Adrenal gland (tissue), 12 donors: ENCODE measurements around the gene TMEM184B. TPM values are rescaled to one million over a fixed set of nuclear protein-coding genes. Genes with fewer than 3 reads are reported as not detected.
A peak's percentile ranks its signal among the peaks of the same experiment; 100 is the strongest.

Experiments used
- DNase-seq, 7 donors: peaks; one replicate each; pipeline ENCODE4 v3.0.0-alpha.2; 2019 to 2020
- H3K27ac ChIP-seq, 5 donors: fragments of 200-600 bp; sonication (generic) in 4 of 5; 1 replicate in 3 of 5; 2 replicates in 2 of 5; pipeline versions ENCODE4 v1.5.1 to v1.8.0; 2016 to 2020; ENCODE audit warnings: mild to moderate bottlenecking in 1 of 5
- H3K27me3 ChIP-seq: fragments of 200-600 bp; 2 replicates; pipeline ENCODE4 v1.8.0; 2021
- H3K36me3 ChIP-seq, 2 donors: fragments of 200-600 bp; replicated peaks in 1 of 2; 1 replicate in 1 of 2; 2 replicates in 1 of 2; pipeline versions ENCODE4 v1.5.1 to v1.8.0; 2018 to 2022
- H3K4me1 ChIP-seq, 2 donors: fragments of 200-600 bp; replicated peaks in 1 of 2; 1 replicate in 1 of 2; 2 replicates in 1 of 2; pipeline versions ENCODE4 v1.5.1 to v1.8.0; 2018 to 2021
- H3K4me3 ChIP-seq, 4 donors: fragments of 200-600 bp; sonication (generic) in 3 of 4; one replicate each; pipeline ENCODE4 v1.5.1; 2016 to 2018
- H3K9me3 ChIP-seq, 3 donors: fragments of 200-600 bp; sonication (generic) in 1 of 3; replicated peaks in 1 of 3; 1 replicate in 2 of 3; 2 replicates in 1 of 3; pipeline versions ENCODE4 v1.5.1 to v1.8.0; 2016 to 2021
- POLR2A ChIP-seq, 2 donors: fragments of 450-650 bp; IDR thresholded peaks; one replicate each; pipeline ENCODE4 v1.6.1; 2017; ENCODE audit warnings: antibody characterized with exemption in 2 of 2, mild to moderate bottlenecking in 2 of 2, moderate library complexity in 1 of 2
- WGBS, 4 donors: extraction: QIAGEN DNeasy Blood & Tissue Kit in 2 of 4; methylation state at CpG; one replicate each; pipeline versions ENCODE4 v1.1.5 to v1.1.7; 2013 to 2017; 5-methylcytosine and 5-hydroxymethylcytosine counted together
- intact Hi-C, 2 donors: fragments of 100-400 bp; cut with DNase I; formaldehyde crosslinking; loops; one replicate each; pipeline versions ENCODE4 v1.14.1 to v1.15.0; 2022 to 2023
- polyA plus RNA-seq, 3 donors: library from polyadenylated mRNA; stranded (reverse); fragments of 200-250 nt in 2 of 3; fragments of 350-450 nt in 1 of 3; fragmentation: Illumina TruSeq in 1 of 3; extraction: RNeasy Lipid Tissue Mini Kit (QIAGEN cat#74804) in 1 of 3; gene quantifications; one replicate each; pipeline ENCODE4 v1.2.3, GENCODE V29; 2013 to 2014
- total RNA-seq, 9 donors: library from RNA; depleted of rRNA in 4 of 9; stranded (reverse); fragments of >200 nt in 4 of 9; fragments of 120-200 nt in 1 of 9; fragmentation: NEBNext Ultra II Directional in 1 of 9; extraction: Animal tissue kit (Norgen Biotek cat#: 25700) in 1 of 9; gene quantifications; one replicate each; pipeline versions ENCODE4 v1.1.0 to v1.2.4, GENCODE V29; 2013 to 2023
- TF ChIP-seq, protein P1 (sequence below), 6 experiments: fragments of 450-650 bp in 4 of 6; fragments of 200-600 bp in 2 of 6; sonication (generic) in 1 of 6; IDR thresholded peaks; 1 replicate in 5 of 6; 2 replicates in 1 of 6; pipeline versions ENCODE4 v1.5.1 to v1.8.0; 2016 to 2021; ENCODE audit warnings: antibody characterized with exemption in 6 of 6, mild to moderate bottlenecking in 2 of 6, moderate library complexity in 1 of 6
- donor health status: healthy with polysubstance abuse.
- donor health status: Bipolar disorder and iron deficiency.
- donor health status: DM: yes; HTN: yes; CAD: no.
- donor health status: DM: no; HTN: no; CAD: no.
- donor health status: DM: no; HTN: no; CAD: no.
- donor health status: DM: yes; HTN: yes; CAD: no.

TMEM184B gene
- total and polyA plus RNA-seq, 12 donors = 7.1 to 107 (median 43.8) TPM

DNA sequence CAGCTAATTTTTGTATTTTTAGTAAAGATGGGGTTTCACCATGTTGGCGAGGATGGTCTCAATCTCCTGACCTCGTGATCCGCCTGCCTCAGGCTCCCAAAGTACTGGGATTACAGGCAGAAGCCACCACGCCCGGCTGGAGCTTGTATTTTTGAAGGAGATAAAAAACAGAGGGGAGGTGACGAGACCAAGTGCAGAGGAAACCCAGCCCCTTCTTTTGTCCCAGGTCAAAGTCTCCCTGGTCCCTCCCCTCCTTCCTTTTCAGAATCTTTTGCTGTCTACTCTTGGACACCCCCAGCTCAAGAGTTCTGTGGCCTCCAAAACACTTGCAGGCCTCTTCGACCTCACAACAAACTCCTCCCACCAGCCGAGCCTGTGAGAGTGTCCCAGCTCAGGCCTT, 12.2 kb upstream of the TMEM184B start:
- Histone ChIP-seq H3K27me3 (no peaks in the 10 kb centered on the region), H3K9me3 (no peaks in the 10 kb centered on the region), H3K27ac (peak overlapping the region in 1 of 5 donors; percentile 40), H3K4me3 (no peak overlapping the region), H3K36me3 (no peaks in the 10 kb centered on the region), H3K4me1 (no peaks in the 10 kb centered on the region)
- TF ChIP-seq POLR2A (IDR thresholded peaks at IDR 0.05) = no peak
- TF ChIP-seq, protein P1, sequence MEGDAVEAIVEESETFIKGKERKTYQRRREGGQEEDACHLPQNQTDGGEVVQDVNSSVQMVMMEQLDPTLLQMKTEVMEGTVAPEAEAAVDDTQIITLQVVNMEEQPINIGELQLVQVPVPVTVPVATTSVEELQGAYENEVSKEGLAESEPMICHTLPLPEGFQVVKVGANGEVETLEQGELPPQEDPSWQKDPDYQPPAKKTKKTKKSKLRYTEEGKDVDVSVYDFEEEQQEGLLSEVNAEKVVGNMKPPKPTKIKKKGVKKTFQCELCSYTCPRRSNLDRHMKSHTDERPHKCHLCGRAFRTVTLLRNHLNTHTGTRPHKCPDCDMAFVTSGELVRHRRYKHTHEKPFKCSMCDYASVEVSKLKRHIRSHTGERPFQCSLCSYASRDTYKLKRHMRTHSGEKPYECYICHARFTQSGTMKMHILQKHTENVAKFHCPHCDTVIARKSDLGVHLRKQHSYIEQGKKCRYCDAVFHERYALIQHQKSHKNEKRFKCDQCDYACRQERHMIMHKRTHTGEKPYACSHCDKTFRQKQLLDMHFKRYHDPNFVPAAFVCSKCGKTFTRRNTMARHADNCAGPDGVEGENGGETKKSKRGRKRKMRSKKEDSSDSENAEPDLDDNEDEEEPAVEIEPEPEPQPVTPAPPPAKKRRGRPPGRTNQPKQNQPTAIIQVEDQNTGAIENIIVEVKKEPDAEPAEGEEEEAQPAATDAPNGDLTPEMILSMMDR (IDR thresholded peaks at IDR 0.05) = no peak
- intact Hi-C loops = no loop called here
- DNase-seq = no peak
- 72 to 85% (median 74%) methylated on average over 8 of the region's 8 CpGs for WGBS, 4 donors

DNA sequence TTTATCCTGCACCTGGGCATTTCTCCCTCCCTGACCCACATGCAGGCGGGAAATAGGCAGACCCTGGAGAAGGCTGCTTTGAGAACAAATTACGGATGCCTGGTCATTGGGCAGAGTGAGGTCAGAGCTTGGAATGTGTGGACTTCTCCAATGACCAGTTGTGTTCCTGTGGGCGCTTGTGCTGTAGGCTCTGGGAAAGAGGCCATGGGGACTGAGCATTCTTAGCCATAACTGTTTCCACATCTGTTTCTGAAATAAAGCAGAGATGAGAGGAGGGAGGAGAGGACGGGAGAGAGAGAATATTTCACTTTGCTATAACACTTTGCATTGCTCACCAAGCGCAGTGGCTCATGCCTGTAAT, 11.2 kb upstream of the TMEM184B start:
- no peaks in the 10 kb centered on the region for H3K4me1 ChIP-seq
- H3K27ac ChIP-seq = peak overlapping the region in 2 of 5 donors; percentile 32 to 78
- no peaks in the 10 kb centered on the region for H3K9me3 ChIP-seq
- no peak for DNase-seq
- no peaks in the 10 kb centered on the region for H3K36me3 ChIP-seq
- H3K4me3 ChIP-seq = no peak overlapping the region
- WGBS, 4 donors = 67 to 90% (median 77%) methylated on average over 5 of the region's 5 CpGs
- no peaks in the 10 kb centered on the region for H3K27me3 ChIP-seq
- TF ChIP-seq, protein P1 (IDR thresholded peaks at IDR 0.05) = no peak
- TF ChIP-seq POLR2A (IDR thresholded peaks at IDR 0.05) = no peak
- intact Hi-C loops = no loop called here

DNA sequence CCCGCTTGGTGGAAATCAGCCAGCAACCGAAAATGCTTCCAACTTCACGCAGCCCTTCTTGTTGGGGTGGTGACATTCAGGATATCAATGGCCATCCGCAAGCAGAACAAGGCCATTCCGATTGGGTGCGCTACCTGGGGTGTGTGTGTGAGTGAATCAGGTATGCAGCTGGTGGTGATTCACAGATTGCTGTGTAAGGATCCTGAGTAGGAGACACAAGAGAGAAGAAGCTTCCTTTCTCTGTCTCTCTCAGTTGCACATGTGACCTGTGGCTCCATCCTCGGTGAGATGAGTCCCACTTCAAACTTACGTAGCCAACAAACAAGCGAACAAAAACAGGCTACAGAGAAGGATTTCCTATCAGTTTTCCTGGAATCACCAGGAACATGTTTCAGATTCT, 9.6 kb upstream of the TMEM184B start:
- 68 to 85% (median 74%) methylated on average over 6 to 9 of the region's 9 CpGs for whole genome bisulfite sequencing, 4 donors
- no peak overlapping the region for H3K4me3 ChIP-seq
- H3K36me3 ChIP-seq = no peaks in the 10 kb centered on the region
- DNase-seq = no peak
- no peak overlapping the region for H3K27ac ChIP-seq
- no peak for TF ChIP-seq POLR2A (IDR thresholded peaks at IDR 0.05)
- TF ChIP-seq, protein P1 (IDR thresholded peaks at IDR 0.05) = no peak
- H3K4me1 ChIP-seq = no peaks in the 10 kb centered on the region
- H3K27me3 ChIP-seq = no peaks in the 10 kb centered on the region
- intact Hi-C loops = no loop called here
- no peaks in the 10 kb centered on the region for H3K9me3 ChIP-seq

DNA sequence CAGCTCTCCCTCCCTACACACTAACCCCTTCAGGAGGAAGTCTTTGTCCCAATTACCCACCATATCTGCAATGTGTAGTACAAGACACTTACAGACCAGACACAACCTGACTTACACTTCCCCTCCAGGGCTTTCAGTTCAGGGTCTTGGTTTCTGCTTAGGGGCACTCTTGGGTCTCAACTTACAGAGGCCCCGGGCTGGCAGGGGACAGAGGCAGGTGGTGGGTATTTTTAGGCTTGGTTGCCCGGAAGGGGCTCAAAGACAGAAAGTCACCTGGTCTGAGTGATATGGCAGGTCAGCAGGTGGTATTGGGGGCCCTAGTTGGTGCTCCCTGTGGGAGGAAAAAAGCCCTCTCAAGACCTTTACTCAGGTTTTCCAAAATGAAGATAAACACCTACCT, 3.4 kb upstream of the TMEM184B start:
- TF ChIP-seq POLR2A (IDR thresholded peaks at IDR 0.05) = no peak
- TF ChIP-seq, protein P1 (IDR thresholded peaks at IDR 0.05) = no peak
- intact Hi-C loops = no loop called here
- no peaks in the 10 kb centered on the region for H3K27me3 ChIP-seq
- H3K36me3 ChIP-seq = no peaks in the 10 kb centered on the region
- H3K27ac ChIP-seq = no peak overlapping the region
- 67 to 88% (median 73%) methylated on average over 2 of the region's 2 CpGs for WGBS, 4 donors
- DNase-seq = no peak
- no peak overlapping the region for H3K4me3 ChIP-seq
- no peaks in the 10 kb centered on the region for H3K9me3 ChIP-seq
- peaks cover 16% of the 10 kb centered on the region in 2 donors for H3K4me1 ChIP-seq
